ENCODE data around the gene SLC13A3.

The SLC13A3 gene

DNA sequence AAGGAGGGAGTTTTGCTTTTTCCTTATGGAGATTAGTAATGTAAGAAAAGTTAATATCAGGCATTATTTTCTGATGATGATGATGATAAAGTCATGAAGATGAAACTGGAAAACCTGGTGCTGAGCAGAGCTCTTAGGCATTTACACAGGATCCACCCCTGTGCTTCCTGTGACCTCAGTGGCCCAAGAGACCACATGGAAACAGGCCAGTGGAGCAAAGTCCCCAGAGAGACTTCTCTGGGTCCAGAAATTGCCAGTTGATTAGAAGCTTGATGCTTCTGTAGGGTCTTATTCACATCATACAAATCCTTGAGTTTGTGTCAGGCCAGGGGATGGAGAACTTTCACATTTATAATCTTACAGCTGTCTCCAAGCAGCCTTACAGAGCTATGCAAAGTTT, 46.1 kb downstream of the SLC13A3 start:
- no peak for DNase-seq (ENCODE audit: low spot score)

DNA sequence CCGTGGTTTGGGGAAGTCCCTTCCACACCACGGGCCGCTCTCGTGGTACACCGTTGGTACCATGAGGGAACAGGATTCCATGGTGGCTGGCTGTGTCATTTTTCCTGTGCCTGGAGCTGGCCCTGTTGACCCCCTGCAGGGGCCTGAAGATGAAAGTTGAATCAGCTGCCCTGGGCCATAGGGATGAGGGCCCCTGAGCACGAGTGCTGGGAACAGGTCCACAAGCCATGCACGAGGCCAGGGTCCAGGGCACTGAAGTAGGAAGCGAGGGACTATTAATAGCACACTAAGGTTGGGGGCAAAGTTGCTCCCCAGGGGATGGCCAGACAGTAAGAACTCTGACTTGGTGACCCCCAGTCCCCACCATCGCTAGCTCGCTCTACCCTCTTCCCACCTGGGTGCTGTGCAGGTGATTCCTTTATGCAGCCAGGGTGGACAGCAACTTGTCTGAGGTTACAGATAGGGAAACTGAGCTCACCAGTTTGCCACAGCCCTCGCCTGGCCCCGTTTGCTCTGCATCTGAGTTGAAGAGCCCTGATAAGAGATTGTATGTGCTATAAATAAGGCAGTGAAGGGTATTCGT, 46.6 kb downstream of the SLC13A3 start:
- DNase-seq (ENCODE audit: low spot score) = no peak

DNA sequence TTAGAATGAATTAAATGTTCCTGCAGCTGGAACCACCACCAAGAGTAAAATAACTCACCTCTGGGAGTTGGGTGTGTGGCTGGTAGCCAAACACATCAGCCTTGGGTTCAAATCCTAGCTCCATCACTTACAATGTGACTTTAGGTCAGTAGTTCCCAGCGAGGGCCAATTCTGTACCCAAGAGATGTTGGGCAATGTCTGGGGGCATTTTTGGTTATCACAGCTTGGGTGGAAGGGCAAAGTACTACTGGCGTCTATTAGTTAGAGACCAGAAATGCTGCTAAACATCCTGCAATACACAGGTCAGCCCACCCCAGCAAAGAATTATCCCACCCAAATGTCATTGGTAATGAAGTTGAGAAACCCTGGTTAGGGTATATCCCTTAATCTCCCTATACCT, 48.8 kb downstream of the SLC13A3 start:
- DNase-seq (ENCODE audit: low spot score) = no peak

DNA sequence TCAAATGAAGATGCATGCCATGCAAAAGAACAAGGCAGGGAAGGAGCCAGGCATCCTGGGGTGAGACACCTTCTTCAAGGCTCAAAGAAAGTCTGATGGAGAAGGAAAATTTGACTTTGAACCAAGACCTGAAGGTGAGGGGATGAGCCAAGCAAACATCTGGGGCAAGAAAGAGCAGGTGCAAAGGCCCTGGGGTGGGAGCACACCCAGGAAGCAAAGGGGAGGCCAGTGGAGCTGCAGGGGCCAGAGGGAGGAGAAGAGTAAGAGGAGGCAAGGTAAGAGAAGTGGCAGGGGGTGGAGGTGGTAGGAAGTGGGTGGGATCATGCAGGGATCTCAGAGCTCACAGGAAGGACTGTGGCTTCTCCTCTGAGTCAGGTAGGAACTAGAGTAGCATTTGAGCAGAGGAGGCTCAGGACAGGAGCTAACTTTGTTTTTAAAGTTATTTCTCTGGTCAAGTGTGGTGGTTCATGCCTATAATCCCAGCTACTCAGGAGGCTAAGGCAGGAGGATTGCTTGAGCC, 49.6 kb downstream of the SLC13A3 start:
- no peak for DNase-seq (ENCODE audit: low spot score)

DNA sequence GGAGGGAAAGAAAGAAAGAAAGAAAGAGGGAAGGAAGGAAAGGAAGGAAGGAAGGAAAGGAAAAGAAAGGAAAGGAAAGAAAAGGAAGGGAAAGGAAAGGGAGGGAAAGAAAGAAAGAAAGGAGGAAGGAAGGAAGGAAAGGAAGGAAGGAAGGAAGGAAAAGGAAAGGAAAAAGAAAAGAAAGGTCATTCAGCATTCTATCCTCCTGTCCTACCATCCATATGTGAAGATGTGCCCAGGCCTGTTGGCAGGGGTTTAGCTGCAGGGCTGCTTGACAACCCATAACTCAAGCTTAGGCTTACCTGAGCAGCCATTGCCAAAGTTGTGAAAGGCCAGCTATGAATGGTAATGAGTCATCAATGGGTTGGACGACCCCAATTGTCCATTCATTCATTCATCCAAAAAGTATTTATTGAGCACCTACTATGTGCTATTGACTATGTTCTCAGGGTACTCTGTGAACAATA, 50.9 kb downstream of the SLC13A3 start:
- no peak for DNase-seq (ENCODE audit: low spot score)

DNA sequence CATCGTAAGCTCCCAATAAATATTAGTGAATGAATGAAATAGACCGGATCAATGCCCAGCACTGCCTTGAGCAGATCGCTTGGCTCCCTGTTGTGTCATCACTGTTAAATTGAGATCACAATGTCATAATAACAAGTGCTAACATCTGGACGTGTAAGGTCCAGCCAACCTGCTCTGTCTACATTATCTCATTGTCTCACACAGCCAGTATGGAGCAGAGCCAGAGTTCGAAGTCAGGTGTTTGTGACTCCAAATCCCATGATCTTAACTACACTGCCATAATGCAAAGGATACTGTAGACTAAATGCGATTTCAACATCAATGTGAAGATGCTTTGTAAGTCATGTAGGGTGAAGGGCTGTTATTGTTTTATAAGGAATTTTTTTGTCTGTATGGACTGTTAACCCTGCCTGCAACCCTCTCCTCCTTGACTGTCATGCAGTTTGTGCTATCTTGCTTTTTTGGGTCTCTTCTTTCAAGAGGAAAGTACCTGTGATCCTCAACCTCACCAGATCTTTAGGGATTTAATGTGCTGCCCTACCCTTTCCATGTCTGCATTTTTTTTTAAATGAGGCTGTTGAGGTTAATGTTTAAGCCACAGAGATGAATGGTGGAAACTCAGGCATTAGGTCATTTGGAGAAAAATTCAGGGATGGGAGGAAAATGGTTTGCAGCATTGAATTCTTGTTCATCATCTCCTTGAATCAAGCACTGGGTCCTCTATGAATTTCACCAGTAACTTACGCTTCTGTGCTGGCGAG, 51.9 kb downstream of the SLC13A3 start:
- DNase-seq (ENCODE audit: low spot score) = no peak

DNA sequence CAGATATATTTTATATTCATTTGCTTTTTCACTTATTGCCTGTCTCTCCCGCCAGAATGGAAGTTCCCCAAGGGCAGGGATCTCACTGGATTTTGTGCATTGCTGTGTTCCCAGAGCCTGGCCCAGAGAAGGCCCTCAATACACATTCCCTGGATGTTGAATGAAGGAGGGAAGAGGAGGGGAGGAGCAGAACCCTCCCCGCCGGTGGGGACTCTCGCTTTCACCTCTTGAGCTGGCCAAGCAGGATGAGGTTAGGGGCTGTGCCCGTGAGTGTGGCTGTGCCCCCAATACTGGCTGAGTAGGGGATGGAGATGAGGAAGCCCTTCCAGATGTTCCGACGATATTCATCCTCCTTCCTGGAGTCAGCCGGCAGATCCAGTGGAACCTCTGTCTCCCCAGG, 55.3 kb downstream of the SLC13A3 start:
- DNase-seq (ENCODE audit: low spot score) = no peak

DNA sequence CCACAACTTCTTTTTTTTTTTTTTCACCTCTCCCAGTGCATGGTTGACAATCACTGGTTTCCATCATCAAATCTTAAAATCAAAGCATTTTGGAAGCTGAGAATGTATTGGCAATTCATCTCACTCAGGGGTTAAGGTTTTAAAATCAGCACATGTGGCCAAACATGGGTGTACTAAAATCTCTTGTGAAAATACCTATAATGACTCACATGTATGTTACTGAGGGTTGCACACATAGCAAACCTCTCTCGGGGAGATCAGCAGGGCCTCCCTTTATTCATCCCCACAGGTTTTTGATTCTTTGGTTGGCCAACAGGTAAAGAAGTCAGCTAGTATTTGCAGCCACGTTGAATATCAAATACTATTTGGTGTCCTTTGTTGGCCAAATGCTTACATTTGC, 56.5 kb downstream of the SLC13A3 start:
- DNase-seq (ENCODE audit: low spot score) = no peak

DNA sequence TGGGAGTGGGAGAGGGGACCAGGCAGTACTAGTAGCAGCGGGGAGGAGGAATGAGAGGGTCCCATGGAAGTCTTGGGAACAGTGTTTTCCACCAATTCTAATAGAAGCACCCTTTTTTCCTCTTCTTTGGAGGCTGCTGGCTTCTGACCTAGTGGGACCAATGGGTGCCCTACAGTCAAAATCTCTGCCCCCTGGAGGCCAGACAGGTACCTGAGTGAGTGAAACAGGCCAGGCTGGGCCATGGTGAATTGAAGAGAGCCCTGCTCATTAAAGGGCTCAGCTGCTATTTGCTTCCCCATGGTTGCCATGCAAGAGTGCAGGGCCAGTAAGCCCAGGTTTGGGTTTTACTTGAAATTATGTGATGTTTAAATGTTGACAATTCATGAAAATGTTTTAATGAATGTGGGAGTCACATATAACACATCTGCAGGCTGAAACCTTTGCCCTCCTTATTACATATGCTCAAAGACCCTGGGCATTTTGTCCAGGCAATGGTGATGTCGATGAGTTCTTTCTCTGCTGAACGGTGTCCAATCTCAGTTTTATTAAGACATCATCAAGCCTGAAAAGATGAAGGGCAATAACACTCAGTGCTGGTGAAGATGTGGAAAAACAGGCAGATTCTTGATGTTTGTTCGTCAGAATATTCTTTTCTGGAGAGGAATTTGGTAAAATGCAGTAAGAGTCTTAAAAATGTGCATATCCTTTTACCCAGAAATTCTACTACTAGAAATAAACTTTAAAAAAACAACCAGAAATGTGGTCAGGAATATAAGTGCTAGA, 58.5 kb downstream of the SLC13A3 start:
- no peak for DNase-seq (ENCODE audit: low spot score)

DNA sequence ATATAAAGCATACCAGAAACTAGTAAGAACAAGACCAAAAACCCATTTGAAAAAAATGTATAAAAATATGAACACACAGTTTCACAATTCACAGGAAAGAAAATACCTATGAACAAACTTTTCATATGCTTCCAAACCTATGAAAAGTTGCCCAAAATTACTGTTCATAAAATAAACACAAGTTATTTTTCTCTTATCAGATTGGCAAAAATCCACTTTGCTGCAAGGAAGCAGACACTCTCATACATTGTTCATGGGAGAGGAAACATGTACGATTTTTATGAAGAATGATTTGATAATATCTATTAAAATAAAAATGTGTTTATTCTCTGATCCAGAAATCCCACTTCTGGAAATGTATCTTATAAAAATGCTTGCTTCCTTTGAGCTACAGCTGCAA, 60.8 kb downstream of the SLC13A3 start:
- no peak for DNase-seq (ENCODE audit: low spot score)

DNA sequence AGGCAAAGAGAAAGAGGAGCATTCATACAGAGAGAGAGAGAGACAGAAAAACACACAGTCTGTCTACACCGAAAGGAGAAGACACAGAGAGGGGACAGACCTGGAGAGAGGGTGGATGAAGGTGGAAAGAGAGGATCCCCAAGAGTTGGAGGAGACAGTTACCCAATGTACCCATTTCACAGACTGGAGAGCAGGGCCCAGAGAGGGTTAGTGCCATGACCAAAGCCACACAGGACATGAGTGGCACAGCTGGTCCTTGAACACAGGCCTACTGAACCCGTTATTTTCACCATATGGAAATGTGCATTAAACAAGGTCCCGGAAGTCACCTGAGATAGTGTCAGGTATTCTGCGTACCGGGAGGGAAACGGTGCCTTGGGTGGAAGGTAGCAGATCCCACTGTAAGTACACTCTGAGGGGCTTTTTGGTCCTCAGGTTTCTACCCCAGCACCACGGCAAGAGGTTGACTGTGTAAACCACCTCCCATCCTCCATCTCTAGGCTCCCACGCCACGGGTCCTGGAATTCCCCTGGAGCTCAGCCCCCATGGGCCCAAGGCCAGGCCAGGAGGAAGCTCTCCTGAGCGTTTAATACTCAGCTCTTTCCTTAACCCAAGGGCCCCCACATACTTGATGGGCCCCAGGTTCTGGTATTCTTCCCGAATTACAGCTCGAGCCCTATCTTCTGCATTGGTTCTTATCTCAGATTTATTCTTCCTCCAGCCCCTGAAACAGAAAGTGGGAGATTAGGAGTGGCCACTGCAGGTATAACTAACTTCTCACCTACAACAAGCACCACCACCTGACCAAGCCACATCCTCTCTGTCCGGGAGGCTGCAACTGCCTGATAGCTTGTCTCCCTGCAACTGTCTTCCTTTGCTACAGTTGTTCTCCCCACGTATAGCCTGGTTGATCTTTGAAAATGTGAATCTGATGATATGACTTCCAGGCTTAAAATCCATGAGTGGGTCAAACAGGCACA, 62.4 kb downstream of the SLC13A3 start:
- DNase-seq (ENCODE audit: low spot score) = no peak

DNA sequence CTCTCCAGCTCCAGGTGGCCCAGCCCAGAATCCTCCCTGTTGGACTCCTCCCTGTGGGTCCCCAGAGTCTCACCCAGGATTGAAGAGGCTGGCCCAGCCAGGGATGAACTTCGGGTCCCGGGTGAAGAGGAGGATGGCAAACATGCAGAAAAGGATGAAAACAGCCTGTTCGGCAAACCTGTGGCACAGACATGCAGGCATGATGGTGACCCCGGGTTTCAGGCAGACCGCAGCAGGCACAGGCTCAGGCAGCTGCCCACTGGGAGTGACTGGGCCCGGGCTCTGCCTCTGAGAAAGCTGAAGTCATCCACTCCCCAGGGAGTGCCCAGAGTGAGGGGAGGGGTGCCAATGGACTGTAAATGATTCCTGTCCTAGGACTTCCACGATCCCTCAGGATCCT, 63.3 kb downstream of the SLC13A3 start:
- no peak for DNase-seq (ENCODE audit: low spot score)

DNA sequence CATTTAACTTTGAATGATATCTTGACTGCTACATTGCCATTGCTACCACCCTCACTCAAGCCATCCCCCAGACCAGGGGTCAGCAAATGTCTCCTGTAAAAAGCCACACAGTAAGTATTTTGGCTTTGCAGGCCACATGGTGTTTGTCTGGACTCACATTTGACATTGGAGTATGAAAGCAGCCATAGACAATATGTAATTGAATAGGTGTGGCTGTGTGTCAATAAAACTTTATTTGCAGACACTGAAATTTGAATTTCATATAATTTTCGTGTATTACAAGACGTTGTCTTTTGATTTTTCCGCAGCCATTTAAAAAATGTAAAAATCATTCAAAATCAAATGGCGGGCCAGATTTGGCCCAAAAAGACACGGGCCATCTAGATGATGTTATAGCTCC, 64.5 kb downstream of the SLC13A3 start:
- no peak for DNase-seq (ENCODE audit: low spot score)

DNA sequence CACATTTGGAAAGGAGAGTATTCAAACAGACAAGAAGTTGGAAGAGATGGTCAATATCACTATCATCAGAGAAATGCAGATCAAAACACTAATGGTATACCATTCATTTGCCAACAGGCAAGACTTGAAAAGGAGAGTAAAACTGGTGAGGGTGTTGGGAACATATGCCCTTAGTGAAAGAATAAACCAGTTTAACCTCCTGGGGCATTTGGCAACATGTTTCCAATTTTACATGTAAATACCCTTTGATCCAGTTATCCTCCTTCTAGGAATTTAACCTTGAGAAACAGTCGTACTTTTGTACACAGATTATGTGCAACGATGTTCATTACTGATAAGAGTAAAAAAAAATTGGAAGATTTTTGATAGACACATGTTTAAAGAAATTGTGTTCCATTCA, 66.8 kb downstream of the SLC13A3 start:
- no peak for DNase-seq (ENCODE audit: low spot score)

DNA sequence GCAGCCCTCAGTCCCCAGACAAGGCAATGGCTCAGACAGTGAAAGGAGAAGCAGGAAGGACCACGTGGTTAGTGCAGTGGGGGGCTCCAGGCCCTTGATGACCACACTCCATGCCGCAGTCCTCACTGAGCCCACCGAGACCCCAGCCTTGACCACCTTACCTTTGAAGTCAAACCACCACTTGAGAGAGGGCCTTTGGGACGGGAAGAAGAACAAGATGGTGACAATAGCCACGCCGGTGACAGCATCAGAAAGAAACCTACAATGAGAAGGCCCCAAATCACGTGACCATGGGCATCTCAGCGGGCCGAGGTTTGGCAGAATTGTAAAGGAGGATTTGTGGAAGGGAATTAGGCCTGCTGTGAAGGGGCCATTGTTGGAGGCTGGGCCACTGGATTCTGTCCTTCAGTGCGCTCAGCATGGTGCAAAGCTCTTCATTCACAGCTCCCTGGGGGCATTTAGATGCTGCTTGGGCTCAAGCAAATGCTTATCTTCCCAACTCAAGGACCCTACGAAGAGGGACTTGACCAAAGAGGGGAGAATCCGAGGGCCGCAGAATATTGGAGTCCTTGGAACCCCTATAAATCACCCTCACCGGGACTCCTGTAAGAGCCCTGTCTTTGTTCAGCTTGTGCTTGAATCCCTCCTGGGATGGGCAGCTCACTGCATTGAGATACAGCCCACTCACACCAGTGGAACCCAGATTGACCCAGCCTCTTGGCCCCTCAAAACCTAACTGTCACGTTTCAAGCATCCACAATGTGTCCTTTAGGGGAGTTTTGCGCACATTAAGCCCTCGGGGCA, 67.6 kb downstream of the SLC13A3 start:
- no peak for DNase-seq (ENCODE audit: low spot score)

DNA sequence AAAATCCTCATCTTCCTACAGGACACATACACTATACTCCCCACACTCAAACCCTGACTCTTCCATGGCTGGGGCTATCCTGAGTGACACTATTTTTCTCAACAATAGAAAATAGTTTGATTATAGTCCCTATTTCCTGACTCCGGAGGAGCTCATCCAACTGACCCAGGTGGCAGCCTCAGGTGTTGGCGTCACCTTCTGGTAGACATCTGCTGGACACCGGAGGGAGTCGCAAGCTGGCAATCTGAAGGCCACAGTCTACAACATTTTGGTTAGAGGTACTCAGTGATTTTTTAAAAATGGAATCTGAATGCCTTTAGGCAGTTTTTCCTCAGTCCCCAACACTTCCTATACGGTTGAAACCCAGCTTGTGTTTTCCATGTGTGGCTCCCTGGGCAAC, 68.6 kb downstream of the SLC13A3 start:
- DNase-seq (ENCODE audit: low spot score) = no peak

DNA sequence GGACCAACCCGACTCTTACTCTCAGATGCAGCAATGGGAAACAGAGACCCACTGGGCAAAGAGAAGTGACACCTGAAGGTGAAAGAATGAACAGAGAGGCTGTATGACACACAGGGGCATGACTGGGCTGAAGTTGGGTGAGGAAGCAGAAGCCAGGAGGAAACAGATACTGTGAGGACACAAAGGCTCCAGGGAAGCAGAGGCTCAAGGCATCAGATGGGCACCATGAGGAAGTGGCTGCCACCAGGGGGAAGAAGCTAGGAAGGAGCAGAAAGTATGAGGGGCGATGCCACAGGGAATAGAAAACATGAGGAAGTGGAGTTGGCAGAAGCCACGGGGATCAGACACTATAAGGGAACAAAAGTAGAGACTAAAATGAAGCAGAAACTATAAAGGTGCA, 69.9 kb downstream of the SLC13A3 start:
- DNase-seq (ENCODE audit: low spot score) = no peak

DNA sequence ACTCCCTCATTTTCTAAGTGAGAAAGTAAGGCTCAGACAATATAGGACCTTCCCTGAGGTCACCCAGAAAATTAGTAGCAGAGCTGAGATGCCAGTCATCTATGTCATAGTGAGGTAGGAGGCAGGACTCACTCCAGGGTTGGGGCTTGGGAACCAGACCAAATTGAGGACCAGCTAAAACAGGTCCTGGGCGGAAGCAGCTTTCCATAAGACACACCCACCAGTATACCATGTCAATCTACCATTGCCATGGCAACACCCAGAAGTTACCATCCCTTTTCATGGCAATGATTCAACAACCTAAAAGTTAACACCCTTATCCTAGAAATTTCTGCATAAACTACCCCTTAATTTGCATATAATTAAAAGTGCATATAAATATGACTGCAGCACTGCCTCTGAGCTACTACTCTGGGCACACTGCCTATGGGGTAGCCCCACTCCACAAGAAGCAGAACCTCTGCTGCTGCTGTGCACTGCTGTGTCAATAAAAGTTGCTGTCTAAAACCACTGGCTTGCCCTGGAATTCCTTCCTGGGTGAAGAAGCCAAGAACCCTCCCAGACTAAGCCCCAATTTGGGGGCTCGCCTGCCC, 70.5 kb downstream of the SLC13A3 start:
- DNase-seq (ENCODE audit: low spot score) = no peak

DNA sequence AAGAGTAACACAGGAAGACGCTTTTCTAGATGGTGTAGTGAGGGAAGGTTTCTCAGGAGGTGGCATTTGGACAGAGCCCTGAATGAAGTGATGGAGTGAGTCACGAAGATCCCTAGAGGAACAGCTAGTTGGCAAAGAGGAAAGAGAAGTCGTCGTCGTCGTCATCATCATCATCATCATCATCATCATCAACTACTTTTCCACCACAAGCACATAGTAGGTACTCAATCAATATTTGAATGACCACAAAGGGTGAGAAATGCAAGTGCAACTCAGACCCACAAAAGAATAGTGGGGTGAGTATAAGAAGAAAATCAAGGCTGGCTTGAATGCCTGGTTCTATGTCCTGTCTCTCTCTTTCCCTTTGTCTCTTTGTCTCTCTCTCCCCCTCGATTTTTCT, 72.5 kb downstream of the SLC13A3 start:
- DNase-seq (ENCODE audit: low spot score) = no peak

DNA sequence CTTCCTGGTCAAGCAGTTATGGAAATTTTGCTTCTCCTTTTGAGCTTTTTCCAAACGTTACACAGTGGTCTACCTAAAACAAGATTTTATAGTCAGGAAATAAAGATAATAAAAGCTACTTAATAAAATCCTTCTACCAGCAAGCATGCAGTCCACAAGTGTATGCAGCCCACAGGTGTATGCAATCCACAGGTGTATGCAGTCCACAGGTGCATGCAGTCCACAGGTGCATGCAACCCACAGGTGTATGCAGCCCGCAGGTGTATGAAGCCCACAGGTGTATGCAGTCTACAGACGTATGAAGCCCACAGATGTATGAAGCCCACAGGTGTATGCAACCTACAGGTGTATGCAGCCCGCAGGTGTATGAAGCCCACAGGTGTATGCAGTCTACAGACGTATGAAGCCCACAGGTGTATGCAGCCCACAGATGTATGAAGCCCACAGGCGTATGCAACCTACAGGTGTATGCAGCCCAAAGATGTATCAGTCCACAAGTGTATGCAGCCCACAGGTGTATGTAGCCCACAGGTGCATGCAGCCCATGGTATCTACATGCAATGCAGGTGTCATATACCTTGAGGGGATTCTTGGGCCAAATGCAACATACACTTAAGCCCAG, 74.4 kb downstream of the SLC13A3 start:
- DNase-seq (ENCODE audit: low spot score) = no peak
